H9 (cell line): Measurements from ENCODE around the gene TMEM161A. TPM values are rescaled to one million over a fixed set of nuclear protein-coding genes. Genes with fewer than 3 reads are reported as not detected.

Experiments used
- DNase-seq: peaks from one replicate; pipeline ENCODE4 v3.0.0-alpha.2; 2017
- H2AFZ ChIP-seq: one replicate; pipeline ENCODE4 v1.6.1; 2013; ENCODE audit warnings: mild to moderate bottlenecking, low read length, control low read depth, moderate library complexity
- H2AK5ac ChIP-seq: 2 replicates; pipeline ENCODE4 v1.6.1; 2013; ENCODE audit warnings: low read length, control low read depth, mixed read lengths; ENCODE audit not compliant: insufficient read length
- H2BK120ac ChIP-seq: one replicate; pipeline ENCODE4 v1.6.1; 2013; ENCODE audit warnings: low read depth, mild to moderate bottlenecking, low read length, control low read depth, inconsistent platforms; ENCODE audit not compliant: poor library complexity, severe bottlenecking
- H2BK12ac ChIP-seq: 2 replicates; pipeline ENCODE4 v1.6.1; 2013; ENCODE audit warnings: low read length, control low read depth, mixed read lengths, low read depth; ENCODE audit not compliant: insufficient read length
- H2BK15ac ChIP-seq: 2 replicates; pipeline ENCODE4 v1.6.1; 2013; ENCODE audit warnings: low read depth, low read length, control low read depth
- H2BK20ac ChIP-seq: one replicate; pipeline ENCODE4 v1.6.1; 2013; ENCODE audit warnings: low read depth, mild to moderate bottlenecking, low read length, control low read depth, inconsistent platforms; ENCODE audit not compliant: poor library complexity, severe bottlenecking
- H2BK5ac ChIP-seq: 2 replicates; pipeline ENCODE4 v1.6.1; 2013; ENCODE audit warnings: low read length, control low read depth, mixed read lengths; ENCODE audit not compliant: insufficient read length
- H3K14ac ChIP-seq: 2 replicates; pipeline ENCODE4 v1.6.1; 2013; ENCODE audit warnings: low read length, control low read depth; ENCODE audit not compliant: insufficient read depth
- H3K18ac ChIP-seq: 2 replicates; pipeline ENCODE4 v1.6.1; 2013; ENCODE audit warnings: low read depth, mild to moderate bottlenecking, mixed read lengths, low read length, control low read depth; ENCODE audit not compliant: insufficient read length
- H3K23ac ChIP-seq: 2 replicates; pipeline ENCODE4 v1.6.1; 2013; ENCODE audit warnings: low read length, control low read depth, mixed read lengths, low read depth; ENCODE audit not compliant: insufficient read length
- H3K23me2 ChIP-seq: 2 replicates; pipeline ENCODE4 v1.6.1; 2013; ENCODE audit warnings: low read depth, mild to moderate bottlenecking, mixed read lengths, low read length, control low read depth; ENCODE audit not compliant: insufficient read length, poor library complexity, severe bottlenecking
- H3K27ac ChIP-seq: 2 replicates; pipeline ENCODE4 v1.5.1; 2013; ENCODE audit warnings: low read length, control low read depth, mixed read lengths, low read depth; ENCODE audit not compliant: insufficient read length
- H3K27me3 ChIP-seq: 2 replicates; pipeline ENCODE4 v1.6.1; 2013; ENCODE audit warnings: low read length, control low read depth, inconsistent platforms; ENCODE audit not compliant: insufficient read depth
- H3K4ac ChIP-seq: 2 replicates; pipeline ENCODE4 v1.6.1; 2013; ENCODE audit warnings: low read depth, mild to moderate bottlenecking, control low read depth, inconsistent platforms, low read length, moderate library complexity
- H3K4me1 ChIP-seq: 2 replicates; pipeline ENCODE4 v1.6.1; 2013; ENCODE audit warnings: low read length, control low read depth, inconsistent platforms; ENCODE audit not compliant: insufficient read depth
- H3K4me2 ChIP-seq: 2 replicates; pipeline ENCODE4 v1.6.1; 2013; ENCODE audit warnings: low read length, control low read depth, mixed read lengths; ENCODE audit not compliant: insufficient read length, insufficient read depth
- H3K56ac ChIP-seq: 2 replicates; pipeline ENCODE4 v1.6.1; 2013; ENCODE audit warnings: low read depth, mild to moderate bottlenecking, mixed read lengths, low read length, control low read depth; ENCODE audit not compliant: insufficient read length
- H3K79me1 ChIP-seq: 2 replicates; pipeline ENCODE4 v1.6.1; 2013; ENCODE audit warnings: low read depth, mild to moderate bottlenecking, moderate library complexity, low read length, control low read depth, inconsistent platforms; ENCODE audit not compliant: insufficient read depth, poor library complexity, severe bottlenecking
- H3K79me2 ChIP-seq: 2 replicates; pipeline ENCODE4 v1.6.1; 2013; ENCODE audit warnings: low read length, control low read depth, inconsistent platforms; ENCODE audit not compliant: insufficient read depth
- H3K9ac ChIP-seq: 2 replicates; pipeline ENCODE4 v1.6.1; 2013; ENCODE audit warnings: low read length, control low read depth, mixed read lengths; ENCODE audit not compliant: insufficient read length; ENCODE audit errors: extremely low read depth
- H3K9me3 ChIP-seq: one replicate; pipeline ENCODE4 v1.6.1; 2013; ENCODE audit warnings: low read depth, low read length, inconsistent platforms; ENCODE audit not compliant: control insufficient read depth
- H3T11ph ChIP-seq: one replicate; pipeline ENCODE4 v1.6.1; 2013; ENCODE audit warnings: mild to moderate bottlenecking, low read length, control low read depth, inconsistent platforms
- H4K20me1 ChIP-seq: one replicate; pipeline ENCODE4 v1.6.1; 2013; ENCODE audit not compliant: control insufficient read depth, insufficient read length, insufficient read depth
- H4K5ac ChIP-seq: 2 replicates; pipeline ENCODE4 v1.6.1; 2013; ENCODE audit warnings: low read depth, mild to moderate bottlenecking, mixed read lengths, low read length, control low read depth; ENCODE audit not compliant: insufficient read length
- H4K8ac ChIP-seq: replicated peaks from 2 replicates; pipeline ENCODE4 v1.6.1; 2013; ENCODE audit warnings: low read length, control low read depth, mixed read lengths, low read depth; ENCODE audit not compliant: insufficient read length
- H4K91ac ChIP-seq: 2 replicates; pipeline ENCODE4 v1.6.1; 2013; ENCODE audit warnings: low read depth, mild to moderate bottlenecking, moderate library complexity, mixed read lengths, low read length, control low read depth; ENCODE audit not compliant: insufficient read length
- H3K27ac Mint-ChIP-seq, 3 experiments: 2 replicates in 2 of 3; 3 replicates in 1 of 3; pipeline ENCODE4 v1.8.0; 2020 to 2021; ENCODE audit warnings: mixed read lengths in 3 of 3, mild to moderate bottlenecking in 1 of 3, moderate library complexity in 1 of 3
- H3K27me3 Mint-ChIP-seq: 2 replicates; pipeline ENCODE4 v1.8.0; 2021; ENCODE audit warnings: low read depth, mild to moderate bottlenecking, moderate library complexity, mixed read lengths
- H3K36me3 Mint-ChIP-seq, 3 experiments: 2 replicates in 2 of 3; 3 replicates in 1 of 3; pipeline ENCODE4 v1.8.0; 2020 to 2021; ENCODE audit warnings: low read depth in 3 of 3, mixed read lengths in 3 of 3; ENCODE audit not compliant: insufficient read depth in 1 of 3
- H3K4me1 Mint-ChIP-seq, 2 experiments: 2 replicates each; pipeline ENCODE4 v1.8.0; 2020; ENCODE audit warnings: mixed read lengths in 2 of 2
- H3K4me3 Mint-ChIP-seq, 2 experiments: 2 replicates in 1 of 2; 3 replicates in 1 of 2; pipeline ENCODE4 v1.8.0; 2020 to 2021; ENCODE audit warnings: mild to moderate bottlenecking in 2 of 2, mixed read lengths in 2 of 2, moderate library complexity in 1 of 2
- H3K9me3 Mint-ChIP-seq, 2 experiments: 2 replicates in 1 of 2; 3 replicates in 1 of 2; pipeline ENCODE4 v1.8.0; 2020; ENCODE audit warnings: mild to moderate bottlenecking in 2 of 2, mixed read lengths in 2 of 2, moderate library complexity in 1 of 2
- WGBS: extraction: QIAGEN DNeasy Blood & Tissue Kit; methylation state at CpG from one replicate; pipeline ENCODE4 v1.1.7; 2013; ENCODE audit warnings: missing lambda C conversion rate, low lambda C conversion rate, mixed read lengths; ENCODE audit not compliant: insufficient read length; ENCODE audit errors: extremely low coverage; 5-methylcytosine and 5-hydroxymethylcytosine counted together
- total RNA-seq: library from RNA; stranded (reverse); gene quantifications from 2 replicates; pipeline ENCODE4 v1.2.1, GENCODE V29; 2021
- TF ChIP-seq, protein P1 (sequence below): fragments of 200-600 bp; sonication (generic); conservative IDR thresholded peaks from 3 replicates; pipeline ENCODE4 v1.8.0; 2021; ENCODE audit warnings: antibody characterized with exemption, mild to moderate bottlenecking

Gene TMEM161A
- total RNA-seq, 1 experiment from 2014 or later = 40.9 TPM

DNA sequence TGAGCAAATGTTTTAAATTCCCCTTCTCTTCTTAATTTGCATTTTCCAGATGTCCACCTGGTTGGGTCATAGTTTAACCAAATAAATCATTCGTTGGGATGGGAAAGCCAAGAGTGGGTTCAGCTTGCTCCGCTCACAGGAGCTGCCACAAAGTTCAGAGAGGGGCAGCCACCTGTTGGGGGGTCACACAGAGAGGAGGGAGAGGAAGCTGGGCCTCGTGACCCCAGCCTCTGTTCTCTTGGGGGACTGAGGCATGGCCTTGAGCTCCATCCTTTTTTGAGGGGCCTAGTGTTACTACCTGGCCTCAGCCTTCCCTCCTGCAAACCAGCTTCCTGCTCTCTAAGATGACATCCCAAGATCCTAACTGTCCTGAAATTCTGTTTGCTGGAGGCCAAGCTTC, 29.3 kb upstream of the TMEM161A start:
- Histone ChIP-seq H3K9me3 (no peaks in the 10 kb centered on the region), H3K27ac (no peak overlapping the region), H2BK12ac (no peak overlapping the region), H2BK5ac (no peak overlapping the region), H3K27me3 (peaks cover 6% of the 10 kb centered on the region; the same call in 1 of the 2 replicates), H3K79me1 (no peaks in the 10 kb centered on the region), H3K56ac (no peak overlapping the region), H3T11ph (no peak overlapping the region), H3K4me1 (no peaks in the 10 kb centered on the region), H2BK20ac (no peak overlapping the region), H4K91ac (no peak overlapping the region), H4K8ac (no peak overlapping the region), H4K20me1 (no peaks in the 10 kb centered on the region), H3K4ac (no peak overlapping the region), H3K4me2 (no peak overlapping the region), H4K5ac (no peak overlapping the region), H2AFZ (no peak overlapping the region), H2BK120ac (no peak overlapping the region), H3K14ac (no peak overlapping the region), H2AK5ac (no peak overlapping the region), H3K9ac (no peak overlapping the region), H2BK15ac (no peak overlapping the region), H3K23ac (no peak overlapping the region), H3K23me2 (no peaks in the 10 kb centered on the region), H3K18ac (no peak overlapping the region), H3K79me2 (no peaks in the 10 kb centered on the region)
- Mint-ChIP-seq H3K36me3 (no peaks in the 10 kb centered on the region; a peak in 1 of 7 replicates), H3K27ac (peak overlapping the region in 1 of 3 experiments; percentile 68; a peak in 1 of 7 replicates), H3K27me3 (peaks cover 67% of the 10 kb centered on the region), H3K4me3 (no peak overlapping the region), H3K4me1 (peaks cover 18 to 38% of the 10 kb centered on the region in 2 experiments), H3K9me3 (no peaks in the 10 kb centered on the region)
- TF ChIP-seq, protein P1, sequence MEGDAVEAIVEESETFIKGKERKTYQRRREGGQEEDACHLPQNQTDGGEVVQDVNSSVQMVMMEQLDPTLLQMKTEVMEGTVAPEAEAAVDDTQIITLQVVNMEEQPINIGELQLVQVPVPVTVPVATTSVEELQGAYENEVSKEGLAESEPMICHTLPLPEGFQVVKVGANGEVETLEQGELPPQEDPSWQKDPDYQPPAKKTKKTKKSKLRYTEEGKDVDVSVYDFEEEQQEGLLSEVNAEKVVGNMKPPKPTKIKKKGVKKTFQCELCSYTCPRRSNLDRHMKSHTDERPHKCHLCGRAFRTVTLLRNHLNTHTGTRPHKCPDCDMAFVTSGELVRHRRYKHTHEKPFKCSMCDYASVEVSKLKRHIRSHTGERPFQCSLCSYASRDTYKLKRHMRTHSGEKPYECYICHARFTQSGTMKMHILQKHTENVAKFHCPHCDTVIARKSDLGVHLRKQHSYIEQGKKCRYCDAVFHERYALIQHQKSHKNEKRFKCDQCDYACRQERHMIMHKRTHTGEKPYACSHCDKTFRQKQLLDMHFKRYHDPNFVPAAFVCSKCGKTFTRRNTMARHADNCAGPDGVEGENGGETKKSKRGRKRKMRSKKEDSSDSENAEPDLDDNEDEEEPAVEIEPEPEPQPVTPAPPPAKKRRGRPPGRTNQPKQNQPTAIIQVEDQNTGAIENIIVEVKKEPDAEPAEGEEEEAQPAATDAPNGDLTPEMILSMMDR = no peak
- no peak for DNase-seq
- no CpG with 5 or more reads among the region's 3 CpGs for WGBS
